Activated naive CD4-positive, alpha-beta T cell (primary cell): ENCODE measurements around the gene RGS3.

Experiments used
- DNase-seq, 4 experiments: peaks; one replicate each; lab custom pipeline; 2025; lab: John Stamatoyannopoulos, UW

RGS3 gene

GRCh38 chr9:113618836-113619490, 155.4 kb downstream of the RGS3 start:
- DNase-seq = no peak

GRCh38 chr9:113619491-113620376, 156.2 kb downstream of the RGS3 start:
- no peak for DNase-seq

- no peak for DNase-seq
These were observed 157.0 kb downstream of the RGS3 start for GRCh38 chr9:113620377-113621161.

DNA sequence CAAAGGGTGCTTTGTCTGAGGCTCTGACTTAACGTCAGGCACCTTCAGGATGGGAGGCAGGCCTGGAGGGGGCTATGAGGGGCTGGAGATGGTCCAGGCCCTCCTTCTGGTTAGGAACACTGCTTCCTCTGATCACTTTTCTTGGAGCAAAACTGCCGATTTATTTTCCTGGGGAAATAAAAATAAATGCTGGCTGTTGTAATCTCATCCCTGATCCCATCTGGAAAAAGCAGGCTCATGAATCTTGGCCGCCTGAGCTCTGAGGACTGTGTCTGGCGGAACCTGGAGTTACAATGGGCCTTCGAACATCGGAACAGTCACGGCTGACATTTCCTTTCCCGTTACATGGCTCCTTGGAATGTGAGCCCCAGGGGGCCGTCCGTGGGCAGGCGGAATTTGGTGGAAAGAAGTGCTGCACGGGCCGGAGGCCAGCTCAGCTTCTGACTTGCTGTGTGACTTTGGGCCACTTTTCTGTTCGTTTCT, 157.8 kb downstream of the RGS3 start:
- DNase-seq = no peak

DNA sequence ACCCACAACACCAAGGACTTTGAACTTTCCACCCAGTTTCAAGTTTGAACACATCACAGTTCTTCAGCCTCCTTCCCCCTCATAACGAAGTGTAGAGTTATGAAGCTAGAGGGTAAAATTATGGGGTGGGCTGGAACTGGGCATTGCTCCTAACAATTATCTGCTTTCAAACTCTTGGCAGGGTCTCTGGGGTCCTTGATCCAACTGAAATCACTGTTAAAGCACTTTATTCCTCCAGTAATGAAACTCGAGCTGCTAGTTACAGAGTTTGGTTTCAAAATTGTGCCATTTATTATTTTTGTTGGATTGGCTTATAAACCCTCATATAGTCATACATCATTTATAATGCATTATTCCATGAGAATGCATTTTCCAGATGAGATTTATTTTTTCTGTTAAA, 158.5 kb downstream of the RGS3 start:
- no peak for DNase-seq

- DNase-seq = no peak
These were observed 159.3 kb downstream of the RGS3 start for GRCh38 chr9:113622600-113623400.

GRCh38 chr9:113623851-113624485, 160.4 kb downstream of the RGS3 start:
- no peak for DNase-seq

GRCh38 chr9:113624721-113625120, 161.2 kb downstream of the RGS3 start:
- no peak for DNase-seq

DNA sequence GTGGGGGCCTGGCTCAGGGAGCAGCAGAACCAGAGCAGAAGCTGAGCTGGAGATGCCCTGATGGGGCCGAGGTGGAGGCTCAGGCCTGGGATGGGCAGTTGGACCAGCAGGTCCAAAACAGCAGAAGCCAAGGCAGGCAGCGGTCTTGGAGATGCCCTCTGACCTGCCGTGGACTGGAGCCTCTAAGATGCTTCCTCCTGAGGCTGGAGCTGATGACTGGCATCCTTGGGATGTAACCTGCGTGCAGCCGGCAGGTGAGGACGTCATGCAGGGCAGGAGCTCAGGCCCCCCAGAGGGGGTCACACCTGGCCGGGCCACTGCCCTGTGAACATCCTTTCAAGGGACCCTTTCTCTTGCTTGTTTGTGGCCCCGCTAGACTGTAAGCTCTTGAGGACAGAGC, 162.0 kb downstream of the RGS3 start:
- DNase-seq = no peak

DNA sequence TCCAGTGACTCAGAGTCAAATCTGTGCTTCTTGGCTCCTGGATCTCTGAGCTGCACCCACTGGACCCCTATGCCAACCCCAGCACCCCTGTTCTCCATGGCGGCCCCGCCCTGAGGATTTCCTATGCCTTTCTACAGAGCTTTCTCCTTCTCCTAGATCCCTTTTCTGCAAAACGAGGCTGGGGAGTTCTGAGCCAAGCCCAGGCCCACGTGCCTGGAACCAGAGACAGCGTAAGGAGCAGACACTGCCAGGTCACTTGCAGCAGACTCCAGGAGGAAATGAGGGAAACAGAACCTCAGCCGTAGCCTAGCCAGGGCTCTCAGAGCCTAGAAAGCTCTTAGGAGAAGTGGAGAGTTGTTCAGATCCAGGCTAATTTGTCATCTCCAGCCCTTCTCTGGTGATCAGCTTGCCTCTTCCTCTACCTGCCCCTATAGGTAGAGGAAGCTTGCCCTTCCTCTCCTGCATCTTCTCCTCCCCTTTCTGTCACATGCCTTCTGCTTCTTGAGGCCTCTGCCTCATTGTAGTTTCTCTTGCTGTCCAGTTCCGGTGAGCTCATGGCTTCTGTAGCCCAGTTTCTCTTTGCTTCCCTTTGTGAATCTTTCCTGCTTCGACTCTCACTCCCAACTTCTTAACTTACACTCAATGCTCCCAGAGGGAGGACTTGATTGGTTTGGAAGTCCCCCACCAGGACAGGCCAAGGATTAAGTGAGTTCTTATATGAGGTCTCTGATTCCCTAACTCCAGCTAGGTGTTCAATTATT, 163.4 kb downstream of the RGS3 start:
- no peak for DNase-seq

GRCh38 chr9:113628621-113629020, 165.1 kb downstream of the RGS3 start:
- DNase-seq = no peak

DNA sequence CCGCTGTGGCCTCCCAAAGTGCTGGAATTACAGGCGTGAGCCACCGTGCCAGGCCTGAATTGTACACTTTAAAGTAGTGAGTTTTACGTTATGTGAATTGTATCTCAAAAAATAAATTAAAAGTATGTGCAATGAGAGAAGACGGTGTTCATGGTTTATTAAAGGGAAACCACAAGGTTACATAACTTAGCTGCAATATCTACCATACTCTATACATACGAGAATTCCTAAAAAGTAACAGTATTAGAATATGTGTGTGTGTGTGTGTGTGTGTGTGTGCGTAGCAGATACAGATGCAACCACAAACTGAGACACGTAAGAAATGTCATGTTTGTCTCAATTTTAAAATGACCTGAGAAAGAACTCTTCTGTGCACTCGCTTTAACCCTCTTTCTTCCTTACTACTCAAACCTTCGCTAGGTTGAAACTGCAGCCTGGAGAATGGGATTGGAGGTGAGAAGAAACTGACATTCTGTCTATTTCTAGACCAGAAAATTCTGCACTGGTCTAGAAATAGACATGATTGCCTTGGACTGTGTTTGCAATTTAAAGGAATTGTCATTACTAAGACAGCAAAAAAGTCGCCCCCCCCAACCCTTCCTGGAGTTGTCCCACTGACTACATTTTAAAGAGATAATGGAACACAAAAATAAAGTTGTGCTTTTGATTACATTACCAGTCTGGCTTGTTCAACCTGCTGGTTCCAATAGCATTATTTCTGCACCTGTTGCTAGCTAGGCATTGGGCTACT, 167.0 kb downstream of the RGS3 start:
- no peak for DNase-seq

DNA sequence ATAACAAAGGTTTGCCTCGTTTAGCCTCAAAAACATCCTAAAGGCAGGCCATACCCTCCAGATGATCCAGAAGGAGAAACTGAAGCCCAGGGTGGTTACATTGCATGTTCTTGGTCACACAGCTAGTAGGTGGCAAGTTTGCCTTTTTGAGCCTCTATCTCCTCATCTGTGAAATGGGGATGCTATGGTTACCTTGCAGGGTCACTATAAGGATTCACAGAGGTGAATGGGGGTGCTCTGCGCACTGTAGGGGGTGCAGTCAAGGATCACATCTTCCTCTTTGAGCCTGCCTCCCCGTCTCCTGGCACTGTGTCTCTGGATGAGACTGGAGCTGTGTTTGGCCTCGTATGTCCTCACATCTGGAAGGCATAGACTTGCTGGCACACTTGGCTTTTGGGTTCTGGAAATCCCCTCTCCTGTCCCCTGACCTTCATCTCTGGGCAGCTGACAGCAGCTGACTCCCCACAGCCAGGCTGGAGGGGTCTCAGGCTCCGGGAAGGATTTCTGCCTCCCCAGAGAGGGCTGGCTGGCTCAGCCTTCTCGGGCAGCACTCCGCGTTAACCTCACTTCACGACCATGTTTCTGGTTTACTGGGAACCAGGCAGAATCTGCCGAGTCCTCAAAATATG, 167.7 kb downstream of the RGS3 start:
- DNase-seq = no peak

DNA sequence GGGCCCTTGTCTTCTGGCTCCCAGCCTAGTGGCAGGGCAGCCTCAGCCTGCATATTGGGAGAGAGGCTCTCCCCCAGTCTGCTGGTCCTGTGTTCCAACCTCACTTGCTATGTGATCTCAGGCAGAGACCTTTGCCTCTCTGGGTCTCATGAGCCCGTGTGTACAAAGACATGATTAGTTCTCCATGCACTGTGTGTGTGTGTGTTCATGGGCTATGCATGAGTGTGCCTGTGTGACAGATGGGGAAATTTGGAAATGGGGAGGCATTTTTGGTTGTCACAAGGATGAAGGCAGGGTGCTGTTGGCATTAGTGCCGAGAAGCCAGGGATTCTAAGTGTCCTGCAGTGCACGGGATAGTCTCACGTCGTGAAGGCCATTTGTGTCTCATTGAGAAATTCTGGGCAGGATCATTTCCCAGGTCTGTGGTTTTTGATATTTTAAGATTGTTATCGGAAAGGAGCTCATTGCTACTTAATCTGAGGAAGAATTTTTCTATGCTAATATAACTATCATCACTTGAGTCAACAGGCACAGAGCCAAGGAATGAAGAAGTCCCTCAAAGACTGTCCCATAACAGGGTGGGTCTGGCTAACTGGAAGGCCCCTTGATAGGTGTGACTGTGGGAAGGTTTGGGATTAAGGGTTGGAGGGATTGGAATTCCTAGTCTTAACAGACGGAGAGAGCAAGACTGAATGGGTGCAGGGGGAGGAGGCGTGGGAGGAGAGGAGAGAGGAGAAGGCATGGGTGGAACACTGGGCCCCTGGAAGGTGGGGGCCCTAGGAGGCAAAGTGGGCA, 168.5 kb downstream of the RGS3 start:
- DNase-seq = no peak

GRCh38 chr9:113632776-113633590, 169.5 kb downstream of the RGS3 start:
- DNase-seq = no peak

GRCh38 chr9:113633782-113634595, 170.5 kb downstream of the RGS3 start:
- DNase-seq = no peak
